Activated CD4-positive, alpha-beta T cell treated with anti-CD3 and anti-CD28 coated beads, Interleukin-2, Interleukin-4, amounts not matched to agents 100 ng/mL and 50 ng/mL, durations not matched to agents 16 hours and 8 hours (primary cell): Measurements from ENCODE around the gene USH1C.

ENCODE experiments used
- DNase-seq: peaks from one replicate; pipeline ENCODE4 v3.0.0-alpha.2; 2020; ENCODE audit warnings: low spot score

The USH1C gene

DNA sequence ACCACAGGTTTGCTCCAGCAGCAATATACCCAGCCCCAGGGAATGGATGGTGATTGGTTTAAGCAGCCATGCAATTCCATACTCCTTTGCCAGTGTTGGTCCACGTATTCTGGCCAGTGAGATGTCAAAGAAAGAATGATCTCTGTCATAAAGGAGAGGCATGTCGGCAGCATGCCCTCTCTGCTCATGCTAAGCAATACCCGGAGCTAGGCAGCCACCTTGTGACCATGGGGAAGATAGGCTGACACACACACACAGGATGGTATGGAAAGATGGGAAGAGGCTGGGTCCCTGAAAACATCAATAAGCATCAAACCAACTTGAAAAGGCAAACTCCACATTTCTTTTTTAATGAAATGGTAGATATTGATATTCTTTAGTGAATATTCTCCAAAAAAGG lies 72.7 kb downstream of the USH1C start:
- no peak for DNase-seq

DNA sequence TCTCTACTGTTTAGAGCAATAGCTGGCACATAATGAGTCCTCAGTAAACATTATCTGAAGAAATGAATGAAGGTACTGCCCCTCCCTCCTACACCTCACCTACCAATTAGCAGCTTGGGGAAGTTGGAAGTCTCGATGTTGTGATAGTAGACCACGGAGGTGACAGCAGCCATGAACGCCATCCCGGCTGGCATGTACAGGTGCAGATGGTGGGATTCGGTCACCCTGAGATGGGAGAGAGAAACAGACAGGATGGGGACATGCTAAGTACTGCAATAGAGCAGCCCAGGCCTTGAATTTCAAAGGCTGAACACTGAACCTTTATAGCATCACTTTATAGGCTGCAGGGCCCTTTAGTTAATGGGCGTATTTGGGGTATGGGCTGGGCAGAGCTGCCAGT lies 74.2 kb downstream of the USH1C start:
- no peak for DNase-seq

DNA sequence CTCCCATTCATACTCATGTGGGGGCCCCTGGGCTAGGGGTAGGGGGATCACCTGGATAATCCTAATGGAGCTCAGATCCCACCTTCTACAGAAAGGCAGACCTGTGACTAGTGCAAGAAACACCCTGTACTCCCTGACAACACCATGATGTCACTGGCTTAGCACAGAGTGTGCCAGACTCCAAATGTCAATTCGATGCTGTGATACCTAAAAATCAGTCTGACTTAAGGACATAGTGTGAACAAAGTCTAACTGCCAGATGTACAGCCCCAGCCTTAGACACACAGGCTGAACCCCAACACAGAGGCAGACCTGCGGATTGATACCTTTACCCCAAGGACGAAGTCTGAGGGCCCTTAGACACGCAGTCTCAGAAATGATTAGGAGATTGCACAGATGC lies 76.1 kb downstream of the USH1C start:
- DNase-seq = no peak

DNA sequence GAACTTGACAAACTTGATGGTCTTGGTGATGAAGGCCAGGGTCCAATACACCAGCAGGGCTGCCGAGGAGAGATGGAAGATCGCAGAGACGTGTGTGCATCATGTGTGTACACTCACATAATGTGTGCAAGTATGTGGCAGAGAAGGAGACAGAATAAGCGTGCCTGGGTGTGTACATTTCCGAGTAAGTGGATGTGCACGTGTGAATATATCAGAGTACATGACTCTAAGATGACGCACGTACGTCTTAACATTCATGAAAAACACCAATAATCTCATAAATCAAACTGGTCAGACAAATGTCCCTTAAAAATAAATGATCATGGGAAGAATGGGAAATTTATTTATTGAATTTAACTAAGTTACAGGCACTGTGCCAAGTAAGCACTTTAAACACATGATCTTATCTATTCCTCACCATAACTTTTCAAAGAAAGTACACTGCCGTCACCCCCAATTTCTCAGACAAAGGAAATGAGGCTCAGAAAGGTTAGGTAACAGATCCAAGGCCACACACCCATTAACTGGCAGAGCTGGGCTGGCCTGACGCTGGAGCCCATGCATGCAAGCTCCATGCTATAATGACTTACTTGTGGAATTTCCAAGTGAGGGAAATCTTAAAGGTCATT lies 80.6 kb downstream of the USH1C start:
- no peak for DNase-seq

DNA sequence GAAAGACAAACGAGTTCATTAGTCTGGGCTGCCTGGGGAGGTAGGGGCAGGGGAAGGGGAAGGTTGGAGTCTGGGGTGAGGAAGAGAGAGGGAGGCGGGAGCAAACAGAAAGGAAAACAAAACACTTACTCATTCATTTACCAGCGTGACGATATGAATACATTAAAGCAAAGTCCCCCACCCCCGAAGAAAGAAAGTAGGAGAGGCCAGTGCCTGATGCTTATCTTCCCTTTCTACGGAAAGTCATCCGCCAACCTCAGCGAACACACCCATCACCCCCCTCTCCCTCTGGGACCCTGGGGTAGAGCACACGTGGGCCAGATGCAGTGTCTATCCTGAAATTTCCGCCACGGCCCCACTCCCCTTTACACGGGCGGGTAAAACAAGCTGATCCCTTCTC lies 81.3 kb downstream of the USH1C start:
- DNase-seq = no peak

DNA sequence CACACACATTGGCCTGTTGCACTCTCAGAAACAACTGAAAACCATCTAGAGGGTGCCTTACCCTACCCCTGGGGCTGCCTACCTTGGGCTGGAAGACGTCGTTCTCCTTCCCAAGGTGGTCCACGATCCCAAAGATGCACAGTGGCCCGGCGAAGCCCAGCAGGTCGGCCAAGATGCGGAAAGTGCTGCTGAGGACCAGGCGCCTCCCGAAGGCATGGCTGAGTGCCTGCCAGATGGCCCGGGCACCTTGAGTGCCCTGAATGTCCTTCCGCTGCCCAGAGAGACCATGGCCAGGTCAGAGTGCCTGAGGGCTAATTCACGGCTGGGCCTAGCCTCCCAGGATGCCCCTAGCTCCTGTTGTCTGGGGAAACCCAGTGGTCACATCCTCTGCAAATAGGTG lies 83.8 kb downstream of the USH1C start:
- DNase-seq = no peak

DNA sequence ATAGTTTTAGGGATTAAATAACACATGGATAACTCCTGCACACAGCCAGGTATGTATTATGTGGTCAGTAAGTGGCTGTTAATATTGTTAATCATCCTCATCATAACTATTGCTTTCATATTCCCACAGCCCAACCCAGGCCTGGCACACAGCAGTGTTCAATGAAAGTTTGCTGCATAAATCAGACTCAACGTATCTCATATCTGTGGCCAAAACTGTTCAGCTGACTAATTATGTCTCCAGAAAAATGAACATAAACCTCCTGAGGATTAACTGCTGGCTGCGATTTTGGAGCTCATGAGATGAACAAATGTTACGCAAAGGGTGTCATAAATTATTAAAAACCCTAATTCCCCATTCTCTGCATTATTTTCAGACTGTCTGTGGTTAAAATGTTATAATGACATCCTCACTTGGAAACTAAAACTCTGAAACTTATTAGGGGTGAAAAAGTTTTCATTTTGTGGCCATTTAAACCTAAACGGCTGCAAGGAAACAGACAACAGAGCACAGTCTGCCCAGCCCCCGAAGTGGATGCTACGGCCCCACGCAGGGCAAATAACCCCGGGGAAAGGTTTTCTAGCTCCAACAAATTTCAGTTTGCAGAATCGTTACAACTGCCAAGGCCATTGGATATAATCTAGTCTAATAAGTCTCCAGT lies 84.8 kb downstream of the USH1C start:
- DNase-seq = no peak

DNA sequence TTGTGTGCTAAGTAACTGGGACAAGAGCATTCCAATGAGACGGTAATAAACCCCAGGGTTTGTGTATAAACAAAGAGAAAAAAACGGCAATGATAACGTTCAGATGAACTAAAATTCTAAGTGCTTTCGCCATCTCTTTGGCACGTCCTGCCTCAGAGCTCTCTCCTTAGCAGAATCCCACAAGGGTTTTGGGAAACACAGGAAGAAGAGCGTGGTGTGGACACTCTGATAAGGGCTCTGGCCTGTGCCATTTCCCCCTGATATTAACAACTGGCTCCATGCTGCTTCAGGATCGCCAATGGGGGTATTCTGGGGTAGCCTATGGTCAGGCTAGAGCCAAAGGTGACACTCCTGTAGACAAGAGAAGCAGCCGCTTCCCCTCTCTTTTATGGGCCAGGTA lies 85.9 kb downstream of the USH1C start:
- no peak for DNase-seq

DNA sequence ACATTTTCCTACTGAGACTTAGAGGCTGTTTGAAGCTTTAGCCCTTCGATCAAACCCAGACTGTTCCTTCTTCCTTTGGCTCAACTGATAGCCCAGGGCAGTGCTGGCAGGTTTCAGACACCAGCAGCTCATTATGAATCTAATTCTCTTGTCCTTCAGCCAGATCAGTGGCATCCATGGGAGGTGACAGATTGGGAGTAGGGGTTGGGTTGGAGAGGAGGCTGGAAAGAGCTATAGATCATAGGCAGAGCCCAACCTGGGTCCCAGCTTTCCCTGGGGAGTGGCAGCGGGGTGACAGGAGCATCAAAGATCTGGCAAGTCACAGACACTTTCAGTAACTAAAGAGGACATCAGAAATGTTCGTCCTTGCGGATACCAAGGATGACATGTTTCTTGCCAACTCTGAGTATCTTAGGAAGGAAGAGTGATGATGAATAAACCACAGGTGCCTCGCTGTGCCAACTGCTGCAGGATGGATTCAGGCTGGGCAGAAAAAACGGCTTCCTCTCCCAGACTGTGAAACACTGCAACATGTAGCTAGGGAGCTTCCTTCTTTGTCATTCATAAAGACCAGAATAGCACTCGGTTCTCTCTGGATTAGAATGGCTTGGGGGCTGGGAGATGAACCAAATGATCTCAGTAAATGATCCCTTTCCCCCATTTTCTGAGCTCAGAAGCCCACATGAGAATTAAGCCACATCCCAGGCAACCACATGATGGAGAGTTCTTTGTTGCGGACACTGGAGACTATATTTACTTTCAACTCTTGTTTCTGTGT lies 86.6 kb downstream of the USH1C start:
- DNase-seq = no peak

DNA sequence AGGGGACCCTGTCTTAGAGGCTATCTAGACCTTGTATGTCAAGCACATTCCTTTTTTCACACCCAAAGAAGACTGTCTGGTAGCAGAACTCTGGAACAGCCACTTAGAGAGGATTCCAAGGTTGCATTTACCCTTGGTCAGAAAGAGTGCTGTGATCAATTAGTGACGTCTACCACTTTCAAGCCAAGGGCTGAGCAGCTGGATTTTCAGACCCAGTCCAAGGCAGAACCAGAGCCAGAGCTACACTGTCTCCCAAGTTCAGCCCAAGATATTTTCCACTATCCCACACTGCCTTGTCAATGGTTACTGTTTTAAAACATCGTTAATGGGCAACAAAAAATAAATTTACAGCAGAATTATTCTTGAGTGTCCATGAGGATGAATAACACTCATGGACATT lies 91.5 kb downstream of the USH1C start:
- no peak for DNase-seq

DNA sequence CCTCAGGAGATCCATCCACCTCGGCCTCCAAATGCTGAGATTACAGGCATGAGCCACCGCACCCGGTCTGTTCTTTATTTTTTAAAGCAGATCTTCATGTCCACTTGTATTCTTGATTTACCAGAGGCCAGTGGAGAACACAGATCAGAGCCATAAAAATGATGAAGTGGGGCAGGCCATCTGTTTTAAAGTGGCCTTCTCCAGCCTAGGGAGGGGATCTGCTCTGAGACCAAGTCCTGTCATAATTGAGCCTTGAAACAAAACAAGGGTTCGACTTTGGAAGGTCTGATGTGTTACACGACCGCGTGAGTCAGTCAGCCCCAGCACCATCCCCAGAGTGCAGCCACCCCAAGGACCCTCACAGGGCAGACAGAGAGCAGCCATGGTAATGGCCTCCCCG lies 95.1 kb downstream of the USH1C start:
- DNase-seq = no peak

DNA sequence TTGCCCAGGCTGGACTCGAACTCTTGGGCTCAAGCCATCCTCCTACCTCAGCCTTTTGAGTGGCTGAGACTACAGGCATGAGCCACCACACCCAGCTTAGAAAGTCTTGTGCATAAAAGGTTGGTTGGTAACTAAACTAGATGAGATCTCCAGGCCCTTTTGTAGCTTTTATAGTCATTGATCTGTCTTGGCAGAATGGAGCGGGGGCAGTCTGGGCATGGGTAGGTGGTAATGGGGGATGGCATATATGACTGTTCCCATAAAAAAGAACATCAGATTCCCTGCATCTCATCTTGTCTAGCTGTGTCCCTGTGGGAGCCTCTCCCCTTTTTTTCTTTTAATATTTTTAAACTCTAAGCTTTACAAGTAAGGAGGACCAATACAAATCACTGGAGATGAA lies 97.7 kb downstream of the USH1C start:
- DNase-seq = no peak

DNA sequence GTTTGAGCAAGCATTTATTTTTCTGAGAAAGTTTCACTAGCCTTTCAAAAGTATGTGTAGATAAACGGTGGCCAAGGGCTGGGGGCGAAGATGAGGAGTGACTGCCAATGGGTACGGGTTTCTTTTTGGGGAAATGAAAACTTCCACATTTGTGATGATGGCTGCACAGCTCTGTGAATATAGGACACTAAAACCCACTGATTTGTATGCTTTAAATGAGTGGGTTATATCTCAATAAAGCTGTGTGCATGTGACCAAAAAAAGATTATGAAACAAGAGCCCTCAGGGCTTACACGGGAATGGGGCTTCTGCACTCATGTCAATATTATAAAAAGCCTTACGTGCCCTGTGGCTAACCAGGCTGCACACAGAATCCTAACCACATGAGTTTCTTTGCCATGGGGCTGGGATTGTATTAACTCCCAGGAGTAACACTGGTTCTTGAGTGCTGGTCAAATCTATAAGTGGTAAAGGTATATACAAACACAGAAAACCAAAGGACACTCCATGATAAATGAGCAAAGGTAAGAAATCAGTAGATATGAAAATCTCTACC lies 98.9 kb downstream of the USH1C start:
- DNase-seq = no peak

DNA sequence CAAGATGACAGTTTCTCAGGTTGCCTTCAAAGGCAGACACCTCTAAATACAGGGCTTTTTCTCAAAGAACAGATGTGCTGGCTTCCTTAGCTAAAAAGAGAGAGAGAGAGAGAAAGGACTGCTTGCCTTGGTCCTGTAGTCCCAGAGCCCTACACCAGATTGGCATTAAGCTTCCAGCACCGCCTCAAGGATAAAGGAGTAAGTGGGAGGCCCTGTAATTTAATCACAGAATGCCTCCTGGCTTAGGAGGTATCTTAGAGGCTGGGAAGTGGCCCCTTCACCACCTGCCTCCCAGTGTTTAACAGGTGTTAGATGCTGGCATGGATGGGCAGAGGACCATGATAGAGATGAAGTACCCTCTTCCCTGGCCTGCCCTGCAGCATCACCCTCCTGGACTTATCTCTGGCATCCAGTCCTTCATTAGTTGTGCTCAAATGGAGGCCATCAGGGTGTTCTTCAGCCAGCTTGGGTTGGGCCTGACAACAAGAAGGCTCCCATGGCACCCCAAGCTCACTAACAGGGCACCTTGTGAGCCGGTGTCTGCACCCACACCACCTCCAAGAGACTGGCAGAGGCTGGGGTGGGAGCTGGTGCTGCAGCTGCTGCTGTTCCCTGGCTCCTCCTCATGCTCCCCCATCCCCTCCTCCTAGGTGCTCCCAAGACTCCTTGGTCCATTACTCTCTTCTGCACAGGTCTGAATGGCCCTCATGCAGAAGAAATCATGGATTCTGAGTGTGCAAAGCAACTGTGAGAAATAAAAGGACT lies 100.1 kb downstream of the USH1C start:
- DNase-seq = no peak
